GM06990 (cell line): ENCODE data around the gene LYRM1.

Experiments used
- DNase-seq: peaks from one replicate; pipeline ENCODE4 v3.0.0-alpha.2; 2011; ENCODE audit not compliant: insufficient read length; ENCODE audit errors: extremely low read depth
- H3K27me3 ChIP-seq: replicated peaks from 2 replicates; pipeline ENCODE4 v1.6.0; 2011; ENCODE audit warnings: low read length; ENCODE audit not compliant: control insufficient read depth, insufficient read depth
- H3K36me3 ChIP-seq: 2 replicates; pipeline ENCODE4 v1.5.1; 2011; ENCODE audit warnings: low read length; ENCODE audit not compliant: control insufficient read depth, insufficient read depth
- H3K4me3 ChIP-seq: replicated peaks from 2 replicates; pipeline ENCODE4 v1.5.1; 2011; ENCODE audit warnings: low read depth, mild to moderate bottlenecking, control low read depth, low read length
- TF ChIP-seq, protein P1 (sequence below): IDR thresholded peaks from 2 replicates; pipeline ENCODE4 v1.5.1; 2011; ENCODE audit warnings: low read length, control low read depth, mild to moderate bottlenecking, inconsistent platforms; ENCODE audit not compliant: insufficient read depth, poor library complexity, severe bottlenecking

Gene LYRM1

DNA sequence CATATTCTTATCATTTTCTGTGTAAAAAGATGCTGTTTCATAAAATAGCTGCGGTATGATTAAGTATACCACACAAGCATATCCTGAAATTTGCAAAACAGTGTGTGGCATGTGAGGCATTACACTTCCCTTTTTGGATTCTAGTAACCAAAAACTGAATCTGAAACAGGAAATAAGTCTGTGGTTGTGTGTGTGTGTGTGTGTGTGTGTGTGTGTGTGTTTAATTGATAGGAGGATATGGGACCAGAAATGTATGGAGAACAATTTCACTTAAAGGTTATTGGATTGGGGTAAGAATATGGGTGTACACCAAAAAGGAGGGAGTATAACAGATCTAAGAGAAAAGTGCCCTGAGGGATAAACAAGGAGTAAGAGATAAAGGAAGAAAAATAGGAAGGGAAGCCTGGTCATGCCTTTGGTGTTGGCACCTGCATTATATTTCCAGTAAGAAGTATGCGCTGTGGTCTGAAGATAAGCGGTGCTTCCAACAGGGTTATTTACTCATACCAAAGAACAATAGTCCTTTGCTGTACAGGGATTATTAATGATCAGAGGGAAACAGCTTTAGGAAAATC is 4.0 kb downstream of the LYRM1 start:
- peak; percentile 63 for DNase-seq
- TF ChIP-seq, protein P1, sequence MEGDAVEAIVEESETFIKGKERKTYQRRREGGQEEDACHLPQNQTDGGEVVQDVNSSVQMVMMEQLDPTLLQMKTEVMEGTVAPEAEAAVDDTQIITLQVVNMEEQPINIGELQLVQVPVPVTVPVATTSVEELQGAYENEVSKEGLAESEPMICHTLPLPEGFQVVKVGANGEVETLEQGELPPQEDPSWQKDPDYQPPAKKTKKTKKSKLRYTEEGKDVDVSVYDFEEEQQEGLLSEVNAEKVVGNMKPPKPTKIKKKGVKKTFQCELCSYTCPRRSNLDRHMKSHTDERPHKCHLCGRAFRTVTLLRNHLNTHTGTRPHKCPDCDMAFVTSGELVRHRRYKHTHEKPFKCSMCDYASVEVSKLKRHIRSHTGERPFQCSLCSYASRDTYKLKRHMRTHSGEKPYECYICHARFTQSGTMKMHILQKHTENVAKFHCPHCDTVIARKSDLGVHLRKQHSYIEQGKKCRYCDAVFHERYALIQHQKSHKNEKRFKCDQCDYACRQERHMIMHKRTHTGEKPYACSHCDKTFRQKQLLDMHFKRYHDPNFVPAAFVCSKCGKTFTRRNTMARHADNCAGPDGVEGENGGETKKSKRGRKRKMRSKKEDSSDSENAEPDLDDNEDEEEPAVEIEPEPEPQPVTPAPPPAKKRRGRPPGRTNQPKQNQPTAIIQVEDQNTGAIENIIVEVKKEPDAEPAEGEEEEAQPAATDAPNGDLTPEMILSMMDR: no peak
- 0 out of 2 replicates have a peak overlapping the region, but pooled peaks have one; percentile 22 for H3K4me3 ChIP-seq

DNA sequence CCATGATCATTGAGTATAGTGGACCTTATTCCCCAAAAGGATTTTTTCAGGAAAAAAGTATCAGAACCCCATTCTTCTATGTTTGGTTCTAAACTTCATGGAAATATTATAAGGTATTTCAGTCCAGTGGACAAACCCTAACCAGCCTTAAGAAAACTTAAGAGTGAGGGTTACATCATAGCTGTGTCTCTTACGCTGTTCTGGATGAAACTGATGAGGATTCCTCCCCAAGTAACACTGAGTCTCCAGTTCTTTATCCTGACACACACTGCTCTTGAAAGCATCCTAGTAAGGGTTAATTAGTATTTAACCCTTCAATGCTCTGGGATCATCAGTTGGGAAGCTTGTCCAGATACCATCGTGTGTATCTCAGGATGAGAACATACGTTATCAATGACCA is 5.0 kb downstream of the LYRM1 start:
- TF ChIP-seq, protein P1: no peak
- H3K36me3 ChIP-seq: no peaks in the 10 kb centered on the region; the same call in 1 of the 2 replicates
- no peak for DNase-seq
- no peak overlapping the region for H3K4me3 ChIP-seq
- H3K27me3 ChIP-seq: no peaks in the 10 kb centered on the region

More for the DNA sequence above, 4.0 kb downstream of the LYRM1 start:
- Histone ChIP-seq H3K27me3 (no peaks in the 10 kb centered on the region), H3K36me3 (no peaks in the 10 kb centered on the region; the same call in 1 of the 2 replicates)

DNA sequence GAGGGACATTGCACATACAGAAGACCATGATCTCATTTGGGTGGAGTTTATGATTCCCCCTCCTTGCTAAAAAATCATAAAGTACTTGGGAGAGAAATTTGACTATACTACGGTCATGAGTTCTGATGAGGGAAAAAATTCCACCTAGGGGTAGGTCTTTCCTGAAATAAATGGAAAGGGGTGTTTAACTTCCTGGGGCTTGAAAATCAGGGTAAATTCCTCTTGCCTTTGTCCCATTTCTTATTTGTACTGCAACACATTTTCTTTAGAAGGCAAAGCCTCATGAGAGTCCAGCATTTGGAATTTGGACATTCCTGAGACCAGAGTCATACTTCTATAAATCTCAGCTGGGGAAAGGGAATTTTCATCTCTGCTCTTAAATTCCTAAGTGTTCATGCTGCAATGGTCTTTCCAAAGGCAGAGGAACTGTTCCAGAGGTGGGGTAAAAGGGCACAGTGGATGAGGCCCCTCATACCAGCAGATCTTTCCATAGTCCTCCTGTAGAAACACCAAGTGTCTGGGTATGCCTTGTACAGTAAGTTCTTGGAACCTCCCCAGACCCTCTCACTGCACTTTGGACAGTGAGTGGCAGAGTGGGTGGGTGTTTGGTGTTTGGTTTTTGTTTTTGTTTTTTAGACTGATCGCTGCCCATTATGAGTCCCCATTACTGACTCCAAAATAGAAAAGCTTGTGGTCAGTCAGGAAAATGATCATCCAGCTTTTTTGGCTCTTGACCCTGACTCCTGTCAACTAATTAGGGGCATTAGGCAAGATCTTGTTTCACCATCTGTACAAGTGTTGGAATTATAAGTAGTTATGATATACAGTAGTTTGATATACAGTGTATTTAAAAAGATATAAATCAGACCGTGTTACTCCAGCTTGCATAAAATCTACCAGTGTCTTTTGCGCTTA is 6.0 kb downstream of the LYRM1 start:
- no peak for DNase-seq
- no peaks in the 10 kb centered on the region; the same call in 1 of the 2 replicates for H3K36me3 ChIP-seq
- no peaks in the 10 kb centered on the region for H3K27me3 ChIP-seq
- no peak overlapping the region for H3K4me3 ChIP-seq
- TF ChIP-seq, protein P1: no peak

DNA sequence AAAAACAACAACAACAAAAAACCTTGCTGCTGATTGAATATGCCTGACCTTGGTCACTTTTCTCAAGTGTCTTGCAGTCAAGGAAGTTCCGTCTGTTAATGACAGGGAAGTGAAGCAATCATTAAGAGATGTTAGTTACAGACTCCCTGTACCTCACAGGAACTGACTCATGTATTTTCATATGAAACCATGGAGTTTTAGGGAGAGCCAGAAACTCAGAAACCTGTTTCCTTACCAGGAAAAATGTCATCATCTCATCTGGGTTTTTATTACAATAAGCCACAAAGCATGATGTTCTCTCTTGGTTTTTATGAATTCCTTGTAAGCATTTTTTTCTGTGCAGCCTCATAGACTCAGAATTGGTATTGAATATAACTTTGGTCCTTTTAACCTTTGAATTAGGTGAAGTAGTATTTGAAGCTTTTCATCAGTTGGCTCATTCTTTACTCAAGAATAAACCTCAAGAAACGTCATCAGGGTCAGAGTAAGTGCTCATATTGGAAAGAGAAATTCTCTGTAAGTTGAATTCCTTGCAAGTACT is 10.3 kb downstream of the LYRM1 start:
- Histone ChIP-seq H3K4me3 (no peak overlapping the region), H3K36me3 (no peaks in the 10 kb centered on the region; the same call in 1 of the 2 replicates), H3K27me3 (no peaks in the 10 kb centered on the region)
- DNase-seq: no peak
- TF ChIP-seq, protein P1: no peak

DNA sequence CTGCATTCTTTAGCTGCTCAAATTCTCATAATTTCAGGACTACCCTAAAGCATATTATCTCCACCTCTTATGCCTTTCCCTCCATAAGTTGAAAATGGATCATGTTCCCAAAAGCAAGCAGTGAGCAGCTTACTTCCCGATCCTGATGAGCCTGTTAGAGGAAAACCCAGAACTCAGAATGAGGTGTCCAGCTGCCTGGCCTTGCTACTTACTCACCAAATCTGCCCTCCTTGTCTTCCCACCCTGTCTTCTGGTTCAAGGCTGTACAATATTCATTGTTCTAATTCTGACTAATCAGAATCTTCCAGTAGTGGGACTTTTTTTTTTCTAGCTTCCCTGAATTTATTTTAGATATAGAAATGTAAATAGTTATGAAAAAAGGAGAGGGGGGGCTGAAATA is 10.8 kb downstream of the LYRM1 start:
- H3K36me3 ChIP-seq: no peaks in the 10 kb centered on the region; the same call in none of the 2 replicates
- H3K27me3 ChIP-seq: no peaks in the 10 kb centered on the region
- TF ChIP-seq, protein P1: no peak
- no peak for DNase-seq
- H3K4me3 ChIP-seq: no peak overlapping the region
